Hematopoietic multipotent progenitor cell treated with erythropoietin and hydrocortisone succinate and interleukin-3 and kit ligand, for 8 days (in vitro differentiated cells): ENCODE data around the gene ABCC1.

Experiments used
- DNase-seq: peaks from one replicate; pipeline ENCODE4 v3.0.0-alpha.2; 2015

ABCC1 gene

DNA sequence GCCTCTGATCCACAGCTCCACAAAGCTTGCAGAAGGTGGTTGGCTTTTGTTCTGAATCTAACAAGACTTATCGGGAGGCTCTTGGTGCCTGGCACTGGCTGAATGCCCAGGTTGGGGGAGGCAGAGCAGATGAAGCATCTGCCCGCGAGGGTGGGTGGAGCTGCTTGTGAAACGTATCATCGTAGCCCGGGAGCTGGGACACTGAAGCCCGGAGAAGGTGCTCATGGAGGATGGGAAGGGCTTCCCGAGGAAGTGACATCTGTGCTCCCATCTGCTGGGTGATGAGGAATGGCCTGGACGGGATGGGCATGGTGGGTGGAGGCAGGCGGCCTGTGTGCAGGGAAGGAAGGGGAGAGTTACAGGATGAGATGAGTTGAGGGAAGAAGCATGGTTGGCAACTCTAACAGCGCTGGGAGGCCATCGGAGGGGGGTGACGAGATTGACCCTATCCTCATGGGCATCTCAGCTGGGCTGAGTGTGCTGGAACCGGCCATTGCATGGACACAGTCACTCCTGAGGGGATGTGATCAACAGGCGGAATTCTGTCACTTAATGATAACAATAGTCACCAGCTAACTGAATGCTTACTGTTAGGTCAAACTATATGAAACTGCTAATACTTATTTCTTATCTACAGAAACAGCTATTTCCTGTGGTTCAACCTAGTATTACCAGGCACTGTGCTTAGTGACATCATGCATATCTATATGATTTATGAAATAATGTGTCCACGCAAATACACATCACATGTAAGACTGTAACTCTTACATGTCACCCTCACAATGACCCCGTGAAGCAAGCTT, 171.2 kb downstream of the ABCC1 start:
- DNase-seq, result peak; percentile 99

DNA sequence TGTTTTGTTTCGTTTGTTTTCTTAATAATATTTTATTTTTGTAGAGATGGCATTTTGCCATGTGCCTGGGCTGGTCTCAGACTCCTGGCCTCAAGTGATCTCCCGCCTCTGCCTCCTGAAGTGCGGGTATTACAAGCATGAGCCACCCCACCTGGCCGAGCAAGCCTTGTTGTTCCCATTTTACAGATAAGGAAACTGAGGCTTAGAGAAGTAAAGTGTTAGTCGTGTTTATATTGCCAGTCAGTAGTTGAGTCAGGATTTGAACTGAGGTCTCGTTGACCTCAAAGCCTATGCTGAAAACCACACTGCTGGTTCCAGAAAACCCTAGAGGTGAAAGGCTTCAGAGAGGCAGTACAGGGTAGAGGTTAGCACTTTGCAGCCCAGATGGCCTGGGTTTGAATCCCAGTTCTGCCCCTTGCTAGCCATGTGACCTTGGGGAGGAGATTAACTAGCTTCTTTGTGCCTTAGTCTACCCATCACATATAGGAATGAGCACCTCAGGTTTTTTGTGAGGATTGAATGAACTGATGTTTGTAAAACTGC, 171.8 kb downstream of the ABCC1 start:
- DNase-seq, result no peak

DNA sequence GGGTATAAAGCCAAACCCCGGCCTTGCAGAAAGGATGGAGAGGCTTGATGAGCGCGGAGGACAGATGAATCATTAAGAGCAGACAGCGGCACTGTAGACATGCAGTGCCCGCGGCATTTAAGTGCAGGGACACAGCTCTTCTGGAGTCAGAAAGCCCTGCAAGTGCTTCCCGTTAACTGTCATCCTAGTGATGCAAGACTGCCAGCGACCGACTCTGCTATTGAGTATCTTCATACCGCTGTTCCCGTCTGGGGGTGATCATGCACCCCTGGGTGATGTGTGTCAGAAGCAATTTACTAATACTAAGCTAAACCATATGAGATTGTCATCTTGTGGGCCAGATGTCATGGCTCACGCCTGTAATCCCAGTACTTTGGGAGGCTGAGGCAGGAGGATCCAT, 172.8 kb downstream of the ABCC1 start:
- DNase-seq, result no peak

DNA sequence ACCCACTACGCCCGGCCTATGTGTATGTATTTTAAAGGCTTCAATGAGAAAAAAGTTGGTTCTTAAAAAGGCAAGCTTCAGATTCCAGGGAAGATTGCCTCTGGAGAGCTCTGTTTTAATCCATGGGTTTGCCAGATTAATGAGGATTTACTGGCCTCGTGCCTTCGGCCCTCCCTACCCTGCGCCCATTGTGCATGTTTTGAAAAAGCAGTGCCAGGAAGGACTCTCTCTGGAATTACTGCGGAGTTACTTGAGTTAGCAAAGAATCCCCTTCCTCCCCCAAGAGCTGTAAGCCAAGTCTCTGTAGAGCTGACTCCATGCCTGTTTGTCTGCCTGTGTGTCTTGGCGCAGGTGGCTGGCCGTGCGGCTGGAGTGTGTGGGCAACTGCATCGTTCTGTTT, 175.0 kb downstream of the ABCC1 start:
- no peak for DNase-seq

DNA sequence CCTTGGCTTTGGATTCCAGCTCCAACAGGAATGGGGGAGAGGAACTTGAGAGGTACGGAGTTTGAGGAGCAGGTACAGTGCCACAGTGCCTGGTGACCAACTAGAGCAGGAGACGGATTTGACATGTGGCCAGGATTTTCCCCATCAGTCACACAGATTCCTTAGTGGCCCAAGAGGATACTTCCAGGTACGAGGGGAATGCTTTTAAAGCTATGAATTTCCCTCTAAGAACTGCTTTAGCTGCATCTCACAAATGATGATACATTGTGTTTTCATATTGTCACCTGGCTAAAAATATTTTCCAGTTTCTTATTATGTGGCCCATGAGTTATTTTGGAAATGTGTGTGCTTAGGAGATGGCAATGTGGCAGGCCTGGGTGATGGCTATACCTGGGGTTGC, 175.6 kb downstream of the ABCC1 start:
- no peak for DNase-seq

DNA sequence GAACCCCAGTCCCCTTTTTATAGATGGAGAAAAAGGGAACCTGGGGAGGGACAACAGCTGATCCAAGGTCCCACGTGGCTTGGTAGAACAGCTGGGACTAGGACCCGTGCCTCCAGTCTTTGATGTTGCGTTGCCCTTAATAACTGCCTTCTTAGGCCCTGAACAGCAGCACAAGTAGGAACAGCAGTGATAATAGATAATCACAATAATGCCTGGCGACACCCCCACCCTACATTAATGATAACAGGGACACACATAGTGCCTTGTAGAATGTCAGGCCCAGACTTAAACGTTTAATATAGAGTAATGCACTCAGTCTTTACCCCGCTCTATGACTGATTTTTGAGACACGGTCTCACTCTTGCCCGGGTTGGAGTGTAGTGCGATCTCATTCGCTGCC, 177.5 kb downstream of the ABCC1 start:
- DNase-seq, result peak; percentile 89

DNA sequence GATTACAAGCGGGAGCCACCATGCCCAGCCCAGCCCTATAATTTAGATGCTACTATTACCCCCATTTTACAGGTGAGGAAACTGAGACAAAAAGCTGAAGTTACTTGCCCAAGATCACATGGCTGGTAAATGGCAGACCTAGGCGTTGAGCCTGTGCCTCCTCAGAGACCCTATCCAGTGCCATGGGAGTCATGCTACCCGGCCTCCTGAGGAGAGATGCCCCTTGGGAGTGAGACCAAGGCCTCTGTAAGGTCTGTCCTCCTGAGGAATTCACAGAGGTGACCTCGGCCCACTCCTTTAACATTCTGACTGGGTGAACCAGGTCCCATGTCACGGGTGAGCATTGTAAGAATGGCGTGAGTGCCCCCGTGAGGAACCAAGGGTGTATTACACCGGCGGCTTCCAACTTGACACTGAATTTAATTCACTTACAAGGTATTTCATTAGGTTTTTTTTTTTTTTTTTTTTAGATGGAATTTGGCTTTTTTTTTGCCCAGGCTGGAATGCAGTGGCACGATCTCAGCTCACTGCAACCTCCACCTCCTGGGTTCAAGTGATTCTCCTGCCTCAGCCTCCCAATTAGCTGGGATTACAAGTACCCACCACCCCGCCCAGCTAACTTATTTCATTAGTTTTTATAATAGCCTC, 178.2 kb downstream of the ABCC1 start:
- peak; percentile 90 for DNase-seq

DNA sequence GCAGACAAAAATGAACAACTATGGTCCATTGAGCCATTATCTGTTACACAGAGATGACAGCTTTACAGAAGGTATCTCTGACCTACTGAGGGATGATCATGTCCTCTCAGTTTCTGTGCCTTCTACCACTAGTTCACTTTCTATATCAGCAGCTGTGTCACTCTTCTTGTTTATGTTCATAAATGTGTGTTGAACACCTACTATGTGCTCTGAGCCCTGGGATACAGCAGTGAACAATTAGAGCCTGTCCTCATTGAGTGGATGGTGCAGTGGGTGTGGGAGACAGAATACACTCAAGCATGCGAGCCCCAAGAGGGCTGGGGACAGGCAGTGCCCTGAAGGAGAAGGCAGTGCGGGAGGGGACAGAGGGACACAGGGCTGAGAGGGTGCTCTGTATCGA, 181.8 kb downstream of the ABCC1 start:
- no peak for DNase-seq

DNA sequence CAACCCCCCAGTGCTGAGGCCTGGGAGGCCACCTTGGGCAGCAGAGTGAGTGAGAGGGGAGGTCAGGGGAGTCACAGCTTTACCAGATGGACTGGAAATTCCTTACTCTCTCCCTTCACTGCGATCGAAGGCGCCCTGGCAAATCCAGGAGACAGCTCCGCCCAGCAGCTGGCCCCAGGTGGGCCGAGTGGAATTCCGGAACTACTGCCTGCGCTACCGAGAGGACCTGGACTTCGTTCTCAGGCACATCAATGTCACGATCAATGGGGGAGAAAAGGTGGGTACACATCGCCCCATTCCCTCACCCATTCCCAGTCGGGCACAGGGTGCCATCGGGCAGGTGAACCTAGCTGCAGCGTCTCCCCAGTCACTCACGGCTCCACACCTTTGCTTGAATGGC, 182.2 kb downstream of the ABCC1 start:
- DNase-seq, result no peak

DNA sequence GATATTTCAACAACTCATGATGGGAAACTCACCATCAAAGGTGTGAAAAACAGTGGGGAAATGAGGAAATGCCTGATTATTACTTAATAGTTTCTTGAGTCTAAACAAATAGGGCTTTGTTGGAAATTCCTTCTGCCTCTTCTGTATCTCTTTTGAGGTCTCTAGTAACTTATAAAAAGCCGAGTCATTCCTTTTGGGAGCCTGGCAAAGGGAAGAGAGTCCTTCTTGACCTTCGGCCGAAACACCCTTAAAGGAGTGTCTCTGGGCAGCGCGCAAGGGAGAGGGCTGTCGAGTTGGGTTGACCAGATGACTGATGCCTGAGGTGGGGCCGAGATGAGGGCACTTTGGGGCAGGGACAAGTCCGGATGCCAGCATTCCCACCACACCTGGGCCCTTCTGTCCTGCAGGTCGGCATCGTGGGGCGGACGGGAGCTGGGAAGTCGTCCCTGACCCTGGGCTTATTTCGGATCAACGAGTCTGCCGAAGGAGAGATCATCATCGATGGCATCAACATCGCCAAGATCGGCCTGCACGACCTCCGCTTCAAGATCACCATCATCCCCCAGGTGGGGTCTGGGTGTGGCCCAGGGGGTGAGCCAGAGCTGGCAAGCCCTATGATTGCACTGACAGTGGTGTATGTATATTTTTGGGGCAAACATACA, 184.7 kb downstream of the ABCC1 start:
- no peak for DNase-seq

DNA sequence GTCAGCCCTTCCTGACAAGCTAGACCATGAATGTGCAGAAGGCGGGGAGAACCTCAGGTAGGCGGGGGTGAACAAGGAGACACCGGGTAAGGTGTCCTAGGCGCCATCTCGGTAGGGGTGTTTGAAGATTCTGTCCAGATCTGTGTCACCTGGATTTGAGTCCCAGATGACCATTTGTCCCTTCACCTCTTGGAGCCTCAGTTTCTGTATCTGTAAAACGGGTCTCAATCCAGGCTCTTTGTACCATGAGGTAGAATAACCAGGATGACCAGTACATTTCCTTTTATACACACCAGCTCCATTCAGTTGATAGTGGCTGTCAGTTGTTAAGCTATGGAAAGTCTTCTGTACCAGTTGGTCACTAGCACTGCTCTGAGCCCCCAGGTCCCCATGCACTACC, 187.2 kb downstream of the ABCC1 start:
- DNase-seq, result no peak

DNA sequence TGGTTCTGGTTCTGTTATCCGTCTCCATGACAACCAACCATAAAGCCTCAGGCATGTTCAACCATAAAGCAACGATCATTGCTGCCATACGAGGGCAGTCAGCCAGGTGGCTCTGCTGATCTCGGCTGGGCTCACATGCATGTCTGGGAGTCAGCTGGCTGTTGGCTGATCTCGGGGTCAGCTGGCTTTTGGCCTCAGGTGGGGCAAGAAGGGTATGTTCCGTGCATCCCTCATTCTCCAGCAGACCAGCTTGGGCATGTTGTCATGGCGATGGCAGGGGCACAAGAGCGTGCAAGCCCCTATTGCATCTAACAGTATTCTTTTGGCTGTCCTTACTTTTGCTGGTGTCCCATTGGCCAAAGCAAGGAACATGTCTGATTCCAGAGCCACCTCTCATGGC, 187.7 kb downstream of the ABCC1 start:
- DNase-seq, result no peak

DNA sequence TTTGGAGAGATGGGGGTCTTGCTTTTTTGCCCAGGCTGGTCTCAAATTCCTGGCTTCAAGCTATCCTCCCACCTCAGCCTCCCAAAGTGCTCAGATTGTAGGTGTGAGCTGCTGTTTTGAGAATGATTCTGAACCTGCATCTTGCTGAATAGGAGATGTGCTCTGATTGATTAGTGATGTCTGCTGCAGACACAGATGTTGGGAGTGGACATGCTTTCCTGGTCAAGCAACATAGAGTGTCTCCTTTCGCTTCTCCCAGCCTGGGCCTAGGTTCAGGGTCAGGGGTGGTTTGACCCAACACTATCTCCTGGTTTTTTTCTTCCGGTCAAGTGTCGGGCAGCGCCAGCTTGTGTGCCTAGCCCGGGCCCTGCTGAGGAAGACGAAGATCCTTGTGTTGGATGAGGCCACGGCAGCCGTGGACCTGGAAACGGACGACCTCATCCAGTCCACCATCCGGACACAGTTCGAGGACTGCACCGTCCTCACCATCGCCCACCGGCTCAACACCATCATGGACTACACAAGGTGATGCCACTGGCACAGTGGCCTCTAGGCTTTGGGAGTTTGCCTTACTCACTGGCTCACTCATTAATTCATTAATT, 188.7 kb downstream of the ABCC1 start:
- no peak for DNase-seq

DNA sequence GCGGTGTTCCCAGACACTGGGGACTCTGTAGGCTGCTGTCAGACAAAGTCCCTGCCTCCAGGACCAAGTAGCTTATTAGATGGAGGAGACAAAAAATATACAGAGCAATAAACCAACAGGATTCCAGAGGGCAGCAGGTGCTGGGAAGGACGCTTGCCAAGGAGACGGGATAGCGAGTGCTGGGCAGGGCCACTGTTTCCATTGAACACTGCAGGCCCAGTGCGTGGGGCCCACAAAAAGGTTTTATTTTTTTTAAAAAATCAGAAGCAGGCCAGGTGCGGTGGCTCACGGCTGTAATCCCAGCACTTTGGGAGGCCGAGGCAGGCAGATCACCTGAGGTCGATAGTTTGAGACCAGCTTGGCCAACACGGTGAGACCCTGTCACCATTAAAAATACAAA, 189.6 kb downstream of the ABCC1 start:
- DNase-seq, result no peak

DNA sequence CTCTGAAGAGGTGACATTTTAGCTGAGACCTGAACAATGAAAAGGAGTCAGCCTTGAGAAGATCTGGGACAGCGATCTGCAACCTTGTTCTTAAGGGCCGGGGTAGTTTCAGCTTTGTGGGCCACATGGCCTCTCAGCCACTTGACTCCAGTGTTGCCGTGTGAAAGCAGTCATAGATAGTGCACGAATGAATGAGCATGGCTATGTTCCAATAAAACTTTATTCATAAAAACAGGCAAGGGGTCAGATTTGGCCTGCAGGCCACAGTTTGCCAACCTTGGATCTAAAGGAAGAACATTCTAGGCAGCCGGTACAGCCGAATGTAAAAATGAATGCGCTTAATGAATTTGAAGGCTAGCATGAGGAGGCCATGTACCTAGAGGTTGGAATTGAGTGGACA, 190.4 kb downstream of the ABCC1 start:
- no peak for DNase-seq

DNA sequence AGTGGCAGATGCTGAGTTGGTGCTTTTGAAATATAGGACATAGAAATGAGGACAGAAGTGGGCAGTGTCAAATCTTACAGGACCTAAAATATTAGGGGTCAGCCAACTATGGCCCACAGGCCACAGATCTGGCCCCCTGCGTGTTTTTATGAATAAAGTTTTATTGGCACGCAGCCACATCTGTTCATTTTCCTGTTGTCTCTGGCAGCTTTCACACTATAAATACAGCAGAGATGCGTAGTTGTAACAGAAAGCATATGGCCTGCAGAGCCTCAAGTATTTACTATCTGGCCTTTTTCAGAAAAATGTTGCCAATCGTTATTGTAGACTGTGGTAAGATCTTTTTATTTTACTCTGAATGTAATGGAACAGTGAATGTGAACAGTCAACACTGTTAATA, 191.1 kb downstream of the ABCC1 start:
- no peak for DNase-seq

DNA sequence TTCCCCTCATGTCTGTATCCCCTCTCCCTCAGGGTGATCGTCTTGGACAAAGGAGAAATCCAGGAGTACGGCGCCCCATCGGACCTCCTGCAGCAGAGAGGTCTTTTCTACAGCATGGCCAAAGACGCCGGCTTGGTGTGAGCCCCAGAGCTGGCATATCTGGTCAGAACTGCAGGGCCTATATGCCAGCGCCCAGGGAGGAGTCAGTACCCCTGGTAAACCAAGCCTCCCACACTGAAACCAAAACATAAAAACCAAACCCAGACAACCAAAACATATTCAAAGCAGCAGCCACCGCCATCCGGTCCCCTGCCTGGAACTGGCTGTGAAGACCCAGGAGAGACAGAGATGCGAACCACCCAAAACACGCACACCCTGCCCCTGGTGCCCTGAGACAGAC, 191.7 kb downstream of the ABCC1 start:
- DNase-seq, result no peak

DNA sequence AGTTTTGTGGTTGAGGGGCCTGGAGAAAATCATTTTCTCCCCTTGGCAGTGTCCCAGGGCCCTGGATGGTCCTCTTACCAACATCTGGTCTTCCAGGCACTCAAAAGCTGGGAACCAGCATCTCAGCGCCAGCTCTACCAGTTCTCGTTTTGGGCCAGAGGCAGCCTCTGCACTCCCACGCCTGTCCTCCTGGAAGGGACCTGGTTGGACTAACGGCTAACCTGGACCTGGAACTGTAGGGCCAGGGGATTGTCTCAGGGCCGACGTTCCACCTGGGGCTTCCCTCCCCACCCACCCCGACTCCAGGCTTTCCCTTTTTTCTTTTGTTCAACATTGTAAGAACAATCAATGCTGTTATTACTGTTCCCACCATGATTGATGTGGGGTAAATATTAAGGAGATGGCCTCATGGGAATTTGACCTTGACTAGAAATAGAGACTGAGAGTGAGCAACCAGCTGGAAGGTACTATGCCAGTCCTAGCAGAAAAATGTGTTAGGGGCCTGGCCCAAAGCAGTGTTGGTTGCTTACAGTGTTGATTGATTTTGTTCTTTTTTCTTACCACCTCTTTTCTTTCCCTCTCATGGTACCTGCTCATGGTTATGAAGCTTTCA, 192.5 kb downstream of the ABCC1 start:
- DNase-seq, result no peak

DNA sequence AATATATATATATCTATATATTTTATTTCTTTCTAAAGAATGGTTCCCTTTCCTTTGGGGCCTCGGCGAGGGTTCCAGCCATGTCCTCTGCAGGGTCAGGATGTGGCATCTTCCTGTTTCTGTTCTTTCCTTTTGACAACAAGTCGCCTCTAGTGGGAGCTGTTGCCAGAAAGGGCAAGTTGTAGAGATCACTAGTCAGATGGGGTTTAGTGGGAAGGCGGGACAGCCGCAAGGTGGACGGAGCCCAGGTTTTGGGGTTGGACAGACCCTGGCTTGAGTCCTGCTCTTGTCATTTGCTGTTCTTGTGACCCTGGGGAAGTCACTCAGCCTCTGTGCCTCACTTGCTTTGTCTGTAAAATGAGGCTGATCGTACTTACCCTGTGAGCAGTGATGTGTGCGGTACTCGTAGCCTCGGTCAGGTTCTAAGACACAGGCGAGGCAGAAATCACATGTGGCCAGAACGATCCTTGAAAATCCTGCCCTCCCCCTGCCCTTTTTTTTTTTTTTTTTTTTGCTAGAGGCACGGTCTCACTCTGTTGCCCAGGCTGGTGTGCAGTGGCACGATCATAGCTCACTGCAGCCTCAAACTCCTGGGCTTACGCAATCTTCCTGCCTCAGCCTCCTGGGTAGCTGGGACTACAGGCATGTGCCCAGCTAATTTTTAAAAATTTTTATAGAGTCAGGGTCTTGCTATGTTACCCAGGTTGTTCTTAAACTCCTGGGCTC, 193.8 kb downstream of the ABCC1 start:
- peak; percentile 73 for DNase-seq

DNA sequence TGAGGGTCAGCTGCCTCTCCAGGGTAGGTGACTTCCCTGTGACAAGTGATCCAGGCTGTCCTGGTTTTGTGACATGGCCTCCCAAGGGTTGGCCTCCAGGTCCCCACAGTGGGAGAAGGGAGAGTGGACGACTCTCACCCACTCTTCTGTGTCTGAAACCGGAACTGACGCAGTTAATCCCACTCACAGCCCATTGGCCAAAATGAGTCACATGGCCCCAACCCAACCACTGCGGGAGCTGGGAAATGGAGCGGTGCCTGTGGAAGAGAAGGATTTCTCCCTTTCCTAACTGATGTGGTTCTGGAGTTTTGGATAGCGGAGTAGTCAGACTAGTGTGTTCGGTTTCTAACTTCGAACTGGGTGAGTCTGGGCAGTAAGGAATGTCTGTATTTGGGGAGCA, 194.5 kb downstream of the ABCC1 start:
- no peak for DNase-seq

DNA sequence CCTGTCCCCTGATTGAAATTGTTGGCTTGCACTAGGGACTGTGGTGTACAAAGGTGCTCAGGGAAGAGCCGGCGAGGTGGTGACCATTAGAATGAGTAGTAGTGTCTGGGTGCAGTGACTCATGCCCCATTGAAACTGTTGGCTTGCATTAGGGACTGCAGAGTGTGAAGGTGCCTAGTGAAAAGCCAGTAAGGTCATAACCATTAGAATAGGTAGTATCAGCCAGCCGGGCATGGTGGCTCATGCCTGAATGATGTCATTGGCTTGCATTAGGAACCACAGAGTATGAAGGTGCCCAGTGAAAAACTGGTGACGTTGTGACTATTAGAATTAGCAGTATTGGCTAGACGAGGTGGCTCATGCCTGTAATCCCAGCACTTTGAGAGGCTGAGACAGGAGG, 195.0 kb downstream of the ABCC1 start:
- no peak for DNase-seq

DNA sequence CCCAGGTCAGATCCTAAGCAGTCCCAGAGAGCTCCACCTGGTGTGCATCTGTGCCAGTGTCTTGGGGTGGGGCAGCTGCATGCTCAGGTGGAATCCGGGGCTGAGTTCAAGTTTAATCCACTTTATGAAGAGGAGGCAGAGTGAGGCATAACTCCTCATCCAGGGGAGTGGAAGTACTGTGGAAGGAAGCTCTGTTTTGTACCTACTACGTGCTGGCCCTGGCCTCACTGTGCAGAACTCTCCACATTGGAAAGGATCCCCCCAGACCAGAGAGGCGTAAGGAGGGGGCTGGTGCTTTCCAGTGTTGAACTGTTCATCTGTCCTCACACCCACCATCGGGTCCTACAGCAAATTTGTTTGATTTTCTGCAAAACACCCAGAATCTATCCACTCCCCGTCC, 195.9 kb downstream of the ABCC1 start:
- DNase-seq, result no peak
